ENCODE measurements around the gene SAMD4A.
A peak's percentile ranks its signal among the peaks of the same experiment; 100 is the strongest.

The SAMD4A gene

GRCh38 chr14:54767450-54767849 lies 200.5 kb downstream of the SAMD4A start:
- no peak for DNase-seq

GRCh38 chr14:54768501-54769129 lies 201.7 kb downstream of the SAMD4A start:
- DNase-seq: peak; percentile 61

- DNase-seq: no peak
These were observed 203.3 kb downstream of the SAMD4A start for GRCh38 chr14:54769951-54770863.

GRCh38 chr14:54771411-54772027 lies 204.6 kb downstream of the SAMD4A start:
- DNase-seq: no peak

- peak; percentile 62 for DNase-seq
These were observed 205.5 kb downstream of the SAMD4A start for GRCh38 chr14:54772451-54772881.

- peak; percentile 100 for DNase-seq
These were observed 206.5 kb downstream of the SAMD4A start for GRCh38 chr14:54773171-54774006.

GRCh38 chr14:54774824-54775223 lies 207.9 kb downstream of the SAMD4A start:
- DNase-seq: no peak

GRCh38 chr14:54775486-54776140 lies 208.7 kb downstream of the SAMD4A start:
- no peak for DNase-seq

- DNase-seq: peak; percentile 92
These were observed 209.6 kb downstream of the SAMD4A start for GRCh38 chr14:54776361-54777001.

- no peak for DNase-seq
These were observed 210.5 kb downstream of the SAMD4A start for GRCh38 chr14:54777395-54777794.

GRCh38 chr14:54778618-54779345 lies 211.9 kb downstream of the SAMD4A start:
- DNase-seq: no peak

GRCh38 chr14:54781080-54781479 lies 214.2 kb downstream of the SAMD4A start:
- DNase-seq: no peak

- DNase-seq: no peak
These were observed 215.2 kb downstream of the SAMD4A start for GRCh38 chr14:54781961-54782750.

GRCh38 chr14:54782751-54783659 lies 216.1 kb downstream of the SAMD4A start:
- no peak for DNase-seq

- DNase-seq: no peak
These were observed 216.7 kb downstream of the SAMD4A start for GRCh38 chr14:54783660-54784015.

- DNase-seq: no peak
These were observed 217.1 kb downstream of the SAMD4A start for GRCh38 chr14:54784060-54784459.

- no peak for DNase-seq
These were observed 217.7 kb downstream of the SAMD4A start for GRCh38 chr14:54784657-54785056.

- DNase-seq: no peak
These were observed 218.3 kb downstream of the SAMD4A start for GRCh38 chr14:54785136-54785777.

Data from fibroblast of skin of right biceps (primary cell).